CD4-positive, alpha-beta T cell treated with Interleukin-10 for 1 hour (primary cell): Measurements from ENCODE around the gene SPAAR.
"Not testable (repeated sequence)": the region's sequence is repeated elsewhere in the genome, so short reads cannot be mapped to it uniquely, and the experiment has no call there.

Experiments
- DNase-seq: peaks from one replicate; pipeline ENCODE4 v3.0.0-alpha.2; 2020

Gene SPAAR

DNA sequence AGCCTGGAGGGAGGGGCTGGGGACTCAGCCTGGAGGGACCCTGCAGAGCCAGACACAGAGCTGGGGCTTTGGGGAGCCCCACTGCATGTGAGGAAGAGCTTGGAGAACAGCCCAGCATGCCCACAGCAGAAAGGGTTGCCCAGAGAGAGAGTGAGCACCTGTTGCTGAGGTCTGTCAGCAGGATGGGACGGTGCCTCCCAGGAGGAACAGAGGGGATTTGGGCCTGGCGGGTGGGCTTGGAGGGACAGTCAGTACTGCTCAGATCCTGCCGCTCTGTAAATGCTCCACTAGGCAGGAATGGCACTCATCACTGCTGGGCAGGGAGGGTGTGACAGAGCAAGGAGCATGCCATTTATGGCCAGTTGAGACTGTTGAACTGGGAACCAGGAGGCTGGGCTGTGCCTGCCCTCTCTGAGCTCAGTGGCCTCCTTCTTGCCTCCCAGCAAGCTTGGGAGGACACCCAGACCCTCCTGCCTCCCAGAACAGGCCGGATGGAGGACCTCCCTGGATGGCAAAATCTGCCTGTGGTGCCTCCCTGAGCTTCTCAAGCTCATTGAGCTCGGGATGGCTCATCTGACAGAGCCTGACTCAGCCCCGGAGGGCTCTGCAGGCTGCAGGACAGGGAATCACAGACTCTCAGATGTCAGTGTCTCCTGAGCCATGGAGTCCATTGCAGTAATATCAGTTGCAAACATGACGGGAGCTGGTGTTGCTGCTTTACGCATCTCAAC, 4.1 kb upstream of the SPAAR start:
- DNase-seq, result no peak

- no peak for DNase-seq
Observed at GRCh38 chr9:35905912-35906679, 3.2 kb upstream of the SPAAR start, which contains the start of gene HRCT1. TSS of gene HRCT1 (plus strand) at chr9:35906202. CDS start at chr9:35906288, 86 bp downstream.

DNA sequence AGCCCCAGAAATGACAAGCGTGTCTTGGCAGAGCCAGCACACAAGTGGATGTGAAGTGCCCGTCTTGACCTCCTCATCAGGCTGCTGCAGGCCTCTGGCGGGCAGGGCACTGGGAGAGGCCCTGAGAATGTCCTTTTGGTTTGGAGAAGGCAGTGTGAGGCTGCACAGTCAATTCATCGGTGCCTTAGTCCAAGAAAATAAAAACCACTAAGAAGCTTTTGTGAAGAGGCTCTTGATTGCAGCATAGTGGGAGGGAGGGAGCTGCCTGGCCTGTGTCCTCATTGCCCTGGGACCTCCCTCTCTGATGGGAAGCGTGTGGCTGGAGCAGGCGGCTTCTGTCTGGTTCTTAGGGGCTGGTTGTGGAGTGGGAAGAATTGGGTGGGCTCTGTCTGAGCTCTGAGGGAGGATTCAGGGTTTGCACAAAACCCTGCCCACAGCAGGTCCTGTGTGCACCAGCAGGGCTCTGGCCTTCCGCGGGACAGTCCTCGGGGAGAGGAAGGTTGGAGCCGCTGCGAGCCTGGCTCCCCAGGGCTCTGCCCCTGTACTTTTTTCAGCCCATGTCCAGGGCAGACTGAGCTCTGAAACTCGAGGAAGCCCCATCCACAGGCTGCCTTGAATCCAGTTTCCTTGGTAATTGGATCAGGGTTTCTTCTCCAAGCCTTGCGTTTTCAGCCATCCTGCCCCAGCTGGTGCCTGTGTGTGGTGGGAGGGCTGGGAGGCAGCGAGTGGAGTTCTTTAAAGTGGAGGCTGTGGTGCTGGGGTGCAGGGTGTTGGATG, 2.2 kb upstream of the SPAAR start:
- DNase-seq, result no peak

DNA sequence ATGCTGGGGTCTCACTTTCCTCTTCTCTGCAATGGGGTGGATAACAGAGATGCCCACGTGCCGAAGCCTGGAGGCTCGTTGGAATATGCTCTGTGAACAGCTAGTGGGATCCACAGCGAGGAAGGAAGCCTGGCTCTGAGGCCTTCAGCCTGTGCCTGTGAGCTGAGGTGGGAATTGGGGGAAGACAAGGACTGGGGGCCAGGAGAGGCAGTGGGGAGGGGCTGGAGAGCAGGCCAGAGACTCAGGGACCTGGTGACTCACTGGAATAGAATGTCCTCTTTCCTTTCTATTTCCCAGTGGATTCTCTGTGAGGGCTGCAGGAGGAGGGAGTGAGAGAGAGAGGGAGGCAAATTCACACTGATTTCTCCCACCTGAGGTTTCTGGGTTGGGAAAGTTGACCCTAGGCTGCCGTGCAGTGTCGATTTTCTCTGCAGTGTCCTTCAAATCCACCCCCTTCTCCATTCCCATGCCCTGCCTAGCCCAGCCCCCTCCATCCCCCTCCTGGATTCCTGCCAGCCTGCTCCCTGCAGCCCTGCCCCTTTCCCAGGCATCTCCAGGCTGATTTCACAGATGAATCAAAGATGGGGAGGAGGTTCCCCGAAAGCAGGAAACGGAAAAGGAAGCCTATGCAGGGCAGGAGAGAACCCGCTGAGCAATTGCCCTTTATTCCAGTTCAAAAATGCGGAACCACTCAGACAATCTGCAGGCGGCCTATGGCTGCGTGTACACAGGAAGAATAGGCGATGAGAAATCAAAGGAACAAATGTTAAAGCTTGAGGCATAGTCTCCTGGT, 1.4 kb upstream of the SPAAR start:
- peak; percentile 14 for DNase-seq

GRCh38 chr9:35908504-35909125, 675 bp upstream of the SPAAR start:
- DNase-seq, result no peak

- DNase-seq, result no peak
Observed at GRCh38 chr9:35909687-35910612, 660 bp downstream of the SPAAR start.

GRCh38 chr9:35910613-35911359, 1.5 kb downstream of the SPAAR start:
- DNase-seq, result peak; percentile 65

DNA sequence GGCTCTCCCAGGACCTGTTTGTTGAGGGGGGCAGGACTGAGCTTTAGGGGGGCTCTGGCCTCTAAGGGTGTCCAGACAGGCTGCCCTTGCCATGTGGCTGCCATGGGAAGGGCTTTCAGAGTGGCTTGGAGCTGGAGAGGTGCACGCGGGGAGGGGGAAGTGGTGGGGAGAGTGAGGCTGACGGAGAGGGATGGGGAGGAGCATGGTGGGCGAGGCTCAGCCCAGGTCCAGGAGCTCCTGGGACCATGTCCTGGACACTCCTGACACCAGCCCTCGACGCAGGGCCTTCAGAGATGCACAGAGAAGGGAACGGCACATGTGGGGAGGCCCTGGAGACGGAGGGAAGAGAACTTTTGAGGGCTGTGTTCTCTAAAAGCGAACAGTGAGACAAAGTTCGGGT, 2.4 kb downstream of the SPAAR start:
- DNase-seq, result no peak

GRCh38 chr9:35912791-35913400, 3.6 kb downstream of the SPAAR start:
- no peak for DNase-seq

DNA sequence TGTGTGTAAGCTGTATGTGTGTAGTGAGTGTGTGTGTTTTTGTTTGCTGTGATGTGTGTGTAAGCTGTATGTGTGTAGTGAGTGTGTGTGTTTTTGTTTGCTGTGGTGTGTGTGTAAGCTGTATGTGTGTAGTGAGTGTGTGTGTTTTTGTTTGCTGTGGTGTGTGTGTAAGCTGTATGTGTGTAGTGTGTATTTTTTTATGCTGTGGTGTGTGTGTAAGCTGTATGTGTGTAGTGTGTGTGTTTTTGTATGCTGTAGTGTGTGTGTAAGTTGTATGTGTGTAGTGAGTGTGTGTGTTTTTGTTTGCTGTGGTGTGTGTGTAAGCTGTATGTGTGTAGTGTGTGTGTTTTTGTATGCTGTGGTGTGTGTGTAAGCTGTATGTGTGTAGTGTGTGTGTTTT, 4.1 kb downstream of the SPAAR start:
- DNase-seq, result not testable (repeated sequence)

- DNase-seq, result peak; percentile 22
Observed at GRCh38 chr9:35914301-35914807, 5.1 kb downstream of the SPAAR start.

DNA sequence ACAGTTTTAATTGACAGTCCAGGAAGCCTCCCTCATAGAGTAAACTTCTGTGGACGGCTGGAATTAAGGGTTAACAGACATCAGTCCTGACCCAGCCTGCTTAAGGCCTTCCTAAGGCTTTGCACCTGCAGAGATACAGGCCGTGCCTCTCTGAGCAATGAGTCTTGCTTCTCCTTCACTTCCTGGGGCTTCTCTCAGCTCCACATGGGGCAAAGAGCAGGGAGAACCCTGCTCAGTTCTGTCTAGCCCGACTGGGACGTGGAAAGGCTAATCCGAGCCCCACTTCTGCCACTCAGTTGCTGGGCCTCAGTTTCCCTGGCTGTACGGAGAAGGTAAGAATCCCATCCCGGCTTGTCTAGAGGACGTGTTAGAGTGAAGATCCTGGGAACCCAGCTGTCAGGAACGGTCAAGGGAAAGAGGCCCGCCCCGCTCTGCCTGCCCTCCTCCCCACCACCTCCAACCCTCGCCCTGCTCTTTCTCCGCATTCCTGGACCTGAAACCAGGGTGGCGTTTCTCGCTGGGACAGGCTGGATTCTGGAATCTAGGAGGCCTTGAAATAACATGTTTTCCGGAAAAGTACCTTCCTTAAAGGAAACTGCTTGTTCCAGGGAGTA, 6.5 kb downstream of the SPAAR start:
- DNase-seq, result no peak

- no peak for DNase-seq
Observed at GRCh38 chr9:35917261-35917660, 8.0 kb downstream of the SPAAR start.

GRCh38 chr9:35918780-35919179, 9.5 kb downstream of the SPAAR start:
- DNase-seq, result no peak

GRCh38 chr9:35919212-35920008, 10.1 kb downstream of the SPAAR start:
- DNase-seq, result no peak

- DNase-seq, result no peak
Observed at GRCh38 chr9:35920051-35920620, 10.8 kb downstream of the SPAAR start.

DNA sequence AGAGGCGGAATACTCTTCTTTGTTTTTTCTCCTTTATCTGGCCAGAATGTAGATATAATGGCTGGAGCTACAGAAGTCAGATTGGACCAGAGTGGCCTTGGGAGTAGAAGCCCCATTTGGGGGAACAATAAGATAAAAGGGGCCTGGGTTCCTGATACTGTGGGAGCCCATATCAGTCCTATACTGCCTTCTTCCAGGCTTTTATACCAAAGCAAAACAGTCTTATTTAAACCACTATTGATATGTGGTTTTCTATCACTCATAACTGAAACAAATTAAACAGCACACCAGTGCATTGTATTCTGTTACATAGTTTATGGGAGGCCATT, 14.3 kb downstream of the SPAAR start:
- no peak for DNase-seq
